Measurements from ENCODE around the gene C9orf43.
"Not testable (repeated sequence)": the region's sequence is repeated elsewhere in the genome, so short reads cannot be mapped to it uniquely, and the experiment has no call there.

C9orf43 gene

GRCh38 chr9:113381909-113382411 is 28.6 kb upstream of the C9orf43 start:
- DNase-seq, result no peak

- peak; percentile 15 to 40 (median 36) for DNase-seq
Measured at GRCh38 chr9:113386571-113387393, 23.8 kb upstream of the C9orf43 start.

- no peak for DNase-seq
Measured at GRCh38 chr9:113387560-113388230, 22.9 kb upstream of the C9orf43 start.

- no peak for DNase-seq
Measured at GRCh38 chr9:113388833-113389232, 21.7 kb upstream of the C9orf43 start.

- DNase-seq, result no peak
Measured at GRCh38 chr9:113389451-113389850, 21.1 kb upstream of the C9orf43 start.

GRCh38 chr9:113390192-113390960 is 20.2 kb upstream of the C9orf43 start:
- no peak for DNase-seq

GRCh38 chr9:113391917-113392316 is 18.6 kb upstream of the C9orf43 start:
- DNase-seq, result no peak

GRCh38 chr9:113393281-113393680 is 17.3 kb upstream of the C9orf43 start:
- DNase-seq, result no peak

- DNase-seq, result no peak
Measured at GRCh38 chr9:113395000-113395861, 15.3 kb upstream of the C9orf43 start.

GRCh38 chr9:113397203-113397631 is 13.3 kb upstream of the C9orf43 start:
- no peak for DNase-seq

GRCh38 chr9:113398796-113399195 is 11.8 kb upstream of the C9orf43 start:
- DNase-seq, result no peak

- no peak for DNase-seq
Measured at GRCh38 chr9:113399646-113400200, 10.8 kb upstream of the C9orf43 start.

GRCh38 chr9:113401027-113401792 is 9.3 kb upstream of the C9orf43 start, which contains the start of gene ALAD:
TSS of gene ALAD (minus strand) at chr9:113401284. CDS start at chr9:113393559, 7,725 bp downstream.
- peak; percentile 100 for DNase-seq

- DNase-seq, result peak; percentile 48 to 76 (median 70)
Measured at GRCh38 chr9:113403646-113404045, 6.9 kb upstream of the C9orf43 start.

- DNase-seq, result not testable (repeated sequence)
Measured at GRCh38 chr9:113406353-113406752, 4.2 kb upstream of the C9orf43 start.

- peak; percentile 74 to 76 (median 74) for DNase-seq
Measured at GRCh38 chr9:113406873-113407511, 3.6 kb upstream of the C9orf43 start.

GRCh38 chr9:113409481-113409880 is 1.1 kb upstream of the C9orf43 start:
- DNase-seq, result no peak

GRCh38 chr9:113409883-113410206 is 702 bp upstream of the C9orf43 start:
- DNase-seq, result no peak

GRCh38 chr9:113416149-113416721 is 5.7 kb downstream of the C9orf43 start:
- peak; percentile 59 to 69 (median 69) for DNase-seq

- peak; percentile 28 to 47 (median 34) for DNase-seq
Measured at GRCh38 chr9:113417370-113417769, 6.8 kb downstream of the C9orf43 start.
